Vagina (tissue), 2 donors: ENCODE results near the gene CEP63. TPM values are rescaled to one million over a fixed set of nuclear protein-coding genes. Genes with fewer than 3 reads are reported as not detected.

Source experiments
- DNase-seq, 2 donors: peaks; one replicate each; pipeline ENCODE4 v3.0.0-alpha.2; 2017; ENCODE audit errors: extremely low spot score in 2 of 2
- H3K27ac ChIP-seq: fragments of 200-600 bp; sonication (generic); one replicate; pipeline ENCODE4 v1.5.1; 2019
- H3K27me3 ChIP-seq: fragments of 200-600 bp; sonication (generic); one replicate; pipeline ENCODE4 v1.5.1; 2019
- H3K36me3 ChIP-seq, 2 donors: fragments of 200-600 bp; sonication (generic); one replicate each; pipeline ENCODE4 v1.5.1; 2017 to 2019
- H3K4me1 ChIP-seq: fragments of 200-600 bp; sonication (generic); one replicate; pipeline ENCODE4 v1.5.1; 2019
- H3K4me3 ChIP-seq, 2 donors: fragments of 200-600 bp; sonication (generic); 1 replicate in 1 of 2; 2 replicates in 1 of 2; pipeline ENCODE4 v1.5.1; 2016 to 2019
- H3K9me3 ChIP-seq: fragments of 200-600 bp; sonication (generic); one replicate; pipeline ENCODE4 v1.5.1; 2019
- CTCF ChIP-seq, 3 experiments: fragments of 450-650 bp in 2 of 3; fragments of 200-600 bp in 1 of 3; sonication (generic) in 1 of 3; IDR thresholded peaks; one replicate each; pipeline ENCODE4 v1.5.1; 2017 to 2019; ENCODE audit warnings: antibody characterized with exemption in 3 of 3, mild to moderate bottlenecking in 2 of 3, moderate library complexity in 2 of 3
- POLR2A ChIP-seq, 2 donors: fragments of 450-650 bp; IDR thresholded peaks; one replicate each; pipeline ENCODE4 v1.6.1; 2017; ENCODE audit warnings: antibody characterized with exemption in 2 of 2, mild to moderate bottlenecking in 2 of 2, moderate library complexity in 2 of 2
- POLR2AphosphoS5 ChIP-seq, 2 donors: sonication (generic); formaldehyde crosslinking; IDR thresholded peaks; one replicate each; pipeline ENCODE4 v1.9.0; 2017; ENCODE audit warnings: antibody characterized with exemption in 2 of 2, mild to moderate bottlenecking in 2 of 2, low read depth in 1 of 2; ENCODE audit not compliant: insufficient read depth in 1 of 2
- intact Hi-C: fragments of 100-400 bp; cut with DNase I; formaldehyde crosslinking; loops from one replicate; pipeline ENCODE4 v1.15.1; 2023
- total RNA-seq: library from RNA; depleted of rRNA; stranded (reverse); fragments of >200 nt; gene quantifications from one replicate; pipeline ENCODE4 v1.2.3, GENCODE V29; 2016

The CEP63 gene
- total RNA-seq, 1 donor from 2014 or later = 12.5 TPM

- Histone ChIP-seq H3K4me3 (no peak overlapping the region), H3K9me3 (no peaks in the 10 kb centered on the region), H3K27ac (no peak overlapping the region), H3K4me1 (peaks cover 36% of the 10 kb centered on the region), H3K27me3 (no peaks in the 10 kb centered on the region), H3K36me3 (no peaks in the 10 kb centered on the region)
- DNase-seq = no peak
- TF ChIP-seq POLR2A (IDR thresholded peaks at IDR 0.05) (no peak), POLR2AphosphoS5 (IDR thresholded peaks at IDR 0.05; ENCODE audit: insufficient read depth in 1 of 2, low read depth in 1 of 2) (no peak), CTCF (IDR thresholded peaks at IDR 0.05) (no peak)
- intact Hi-C loops = no loop called here
These were observed 19.5 kb upstream of the CEP63 start for GRCh38 chr3:134466331-134466730.

GRCh38 chr3:134468519-134468918, 17.3 kb upstream of the CEP63 start:
- intact Hi-C loops = no loop called here
- no peaks in the 10 kb centered on the region for H3K9me3 ChIP-seq

GRCh38 chr3:134471521-134472193, 14.2 kb upstream of the CEP63 start:
- H3K36me3 ChIP-seq = no peaks in the 10 kb centered on the region
- intact Hi-C loops = loop anchor here (5.0 kb wide), 1 partner anchor 259 kb away; no protein-coding TSS in a partner anchor
- no peak for DNase-seq
- H3K9me3 ChIP-seq = no peaks in the 10 kb centered on the region
- no peaks in the 10 kb centered on the region for H3K27me3 ChIP-seq
- TF ChIP-seq POLR2A (IDR thresholded peaks at IDR 0.05) (no peak), POLR2AphosphoS5 (IDR thresholded peaks at IDR 0.05; ENCODE audit: insufficient read depth in 1 of 2, low read depth in 1 of 2) (no peak), CTCF (IDR thresholded peaks at IDR 0.05) (no peak)
- H3K4me3 ChIP-seq = no peak overlapping the region
- H3K4me1 ChIP-seq = peaks cover 21% of the 10 kb centered on the region
- H3K27ac ChIP-seq = no peak overlapping the region

More at GRCh38 chr3:134468519-134468918, 17.3 kb upstream of the CEP63 start:
- no peak overlapping the region for H3K4me3 ChIP-seq
- peaks cover 19% of the 10 kb centered on the region for H3K4me1 ChIP-seq
- TF ChIP-seq POLR2A (IDR thresholded peaks at IDR 0.05) (no peak), POLR2AphosphoS5 (IDR thresholded peaks at IDR 0.05; ENCODE audit: insufficient read depth in 1 of 2, low read depth in 1 of 2) (no peak), CTCF (IDR thresholded peaks at IDR 0.05) (no peak)
- H3K36me3 ChIP-seq = no peaks in the 10 kb centered on the region
- no peak overlapping the region for H3K27ac ChIP-seq
- no peak for DNase-seq
- no peaks in the 10 kb centered on the region for H3K27me3 ChIP-seq

GRCh38 chr3:134472831-134473230, 13.0 kb upstream of the CEP63 start:
- no peak for TF ChIP-seq POLR2AphosphoS5 (IDR thresholded peaks at IDR 0.05; ENCODE audit: insufficient read depth in 1 of 2, low read depth in 1 of 2)
- TF ChIP-seq CTCF (IDR thresholded peaks at IDR 0.05) = no peak
- no peak for TF ChIP-seq POLR2A (IDR thresholded peaks at IDR 0.05)
- DNase-seq = no peak
- no peaks in the 10 kb centered on the region for H3K27me3 ChIP-seq
- H3K27ac ChIP-seq = no peak overlapping the region
- intact Hi-C loops = loop anchor here (5.0 kb wide), 1 partner anchor 261 kb away; no protein-coding TSS in a partner anchor
- H3K4me1 ChIP-seq = peaks cover 27% of the 10 kb centered on the region
- H3K4me3 ChIP-seq = no peak overlapping the region
- peaks cover 0 to 8% of the 10 kb centered on the region in 2 donors for H3K36me3 ChIP-seq
- no peaks in the 10 kb centered on the region for H3K9me3 ChIP-seq

GRCh38 chr3:134473868-134474546, 11.8 kb upstream of the CEP63 start:
- Histone ChIP-seq H3K27me3 (no peaks in the 10 kb centered on the region), H3K9me3 (no peaks in the 10 kb centered on the region), H3K36me3 (peaks cover 0 to 19% of the 10 kb centered on the region in 2 donors), H3K4me3 (no peak overlapping the region), H3K4me1 (peaks cover 27% of the 10 kb centered on the region), H3K27ac (no peak overlapping the region)
- TF ChIP-seq POLR2AphosphoS5 (IDR thresholded peaks at IDR 0.05; ENCODE audit: insufficient read depth in 1 of 2, low read depth in 1 of 2) (peak in 1 of 2 donors; percentile 36), POLR2A (IDR thresholded peaks at IDR 0.05) (no peak), CTCF (IDR thresholded peaks at IDR 0.05) (peak; percentile 63 to 89 (median 69))
- no peak for DNase-seq
- intact Hi-C loops = loop anchor here (5.0 kb wide), 1 partner anchor 262 kb away; no protein-coding TSS in a partner anchor
